Measurements from ENCODE around the gene TAGLN2.

TAGLN2 gene

GRCh38 chr1:159924791-159925718, at the start of gene TAGLN2:
TSS of gene TAGLN2 (minus strand) at chr1:159925507. CDS start at chr1:159920509, 4,998 bp downstream.
- intact Hi-C loops (cut with DNase I): no loop called here
- peak in 9 of 10 donors; percentile 40 to 94 (median 63) for DNase-seq

GRCh38 chr1:159974350-159974965, 49.2 kb upstream of the TAGLN2 start:
- no peak for DNase-seq
- intact Hi-C loops (cut with DNase I): no loop called here

GRCh38 chr1:159973350-159973940, 48.1 kb upstream of the TAGLN2 start:
- no peak for DNase-seq
- intact Hi-C loops (cut with DNase I): no loop called here

- no peak for DNase-seq
- intact Hi-C loops (cut with DNase I): no loop called here
Observed at GRCh38 chr1:159972443-159973205, 47.3 kb upstream of the TAGLN2 start.

- intact Hi-C loops (cut with DNase I): no loop called here
- no peak for DNase-seq
Observed at GRCh38 chr1:159970932-159971342, 45.6 kb upstream of the TAGLN2 start.

GRCh38 chr1:159968901-159969300, 43.6 kb upstream of the TAGLN2 start:
- DNase-seq: no peak
- intact Hi-C loops (cut with DNase I): no loop called here

- intact Hi-C loops (cut with DNase I): no loop called here
- no peak for DNase-seq
Observed at GRCh38 chr1:159965263-159965662, 40.0 kb upstream of the TAGLN2 start.

GRCh38 chr1:159964144-159964543, 38.8 kb upstream of the TAGLN2 start:
- DNase-seq: no peak
- intact Hi-C loops (cut with DNase I): no loop called here

GRCh38 chr1:159962176-159962575, 36.9 kb upstream of the TAGLN2 start:
- intact Hi-C loops (cut with DNase I): no loop called here
- no peak for DNase-seq

GRCh38 chr1:159961636-159962035, 36.3 kb upstream of the TAGLN2 start:
- intact Hi-C loops (cut with DNase I): no loop called here
- DNase-seq: no peak

- intact Hi-C loops (cut with DNase I): no loop called here
- no peak for DNase-seq
Observed at GRCh38 chr1:159960721-159961381, 35.5 kb upstream of the TAGLN2 start.

GRCh38 chr1:159959451-159959850, 34.1 kb upstream of the TAGLN2 start:
- no peak for DNase-seq
- intact Hi-C loops (cut with DNase I): no loop called here

- intact Hi-C loops (cut with DNase I): no loop called here
- no peak for DNase-seq
Observed at GRCh38 chr1:159958719-159959380, 33.5 kb upstream of the TAGLN2 start.

- no peak for DNase-seq
- intact Hi-C loops (cut with DNase I): no loop called here
Observed at GRCh38 chr1:159957824-159958268, 32.5 kb upstream of the TAGLN2 start.

GRCh38 chr1:159955456-159955855, 30.1 kb upstream of the TAGLN2 start:
- intact Hi-C loops (cut with DNase I): no loop called here
- no peak for DNase-seq

GRCh38 chr1:159953536-159954515, 28.5 kb upstream of the TAGLN2 start, which contains the start of gene SLAMF9:
TSS of gene SLAMF9 (minus strand) at chr1:159954237. CDS start at chr1:159954137, 100 bp downstream.
- peak in 1 of 10 donors; percentile 24 for DNase-seq
- intact Hi-C loops (cut with DNase I): no loop called here

GRCh38 chr1:159952932-159953331, 27.6 kb upstream of the TAGLN2 start:
- intact Hi-C loops (cut with DNase I): no loop called here
- DNase-seq: peak in 1 of 10 donors; percentile 8

GRCh38 chr1:159951551-159951950, 26.2 kb upstream of the TAGLN2 start:
- DNase-seq: peak in 1 of 10 donors; percentile 26
- intact Hi-C loops (cut with DNase I): no loop called here

Data from posterior cingulate gyrus (tissue), 11 donors.